Retinal pigment epithelial cell (primary cell): ENCODE measurements around the gene NRG3.

Experiments
- DNase-seq: peaks from one replicate; pipeline ENCODE4 v3.0.0-alpha.2; 2010; ENCODE audit warnings: low read depth
- H3K4me3 ChIP-seq: 2 replicates; pipeline ENCODE4 v1.5.1; 2011; ENCODE audit warnings: mild to moderate bottlenecking, low read length, control low read depth, moderate library complexity
- TF ChIP-seq, protein P1 (sequence below): conservative IDR thresholded peaks from 2 replicates; pipeline ENCODE4 v1.5.1; 2011; ENCODE audit warnings: low read depth, low read length, control low read depth, inconsistent platforms

The NRG3 gene

DNA sequence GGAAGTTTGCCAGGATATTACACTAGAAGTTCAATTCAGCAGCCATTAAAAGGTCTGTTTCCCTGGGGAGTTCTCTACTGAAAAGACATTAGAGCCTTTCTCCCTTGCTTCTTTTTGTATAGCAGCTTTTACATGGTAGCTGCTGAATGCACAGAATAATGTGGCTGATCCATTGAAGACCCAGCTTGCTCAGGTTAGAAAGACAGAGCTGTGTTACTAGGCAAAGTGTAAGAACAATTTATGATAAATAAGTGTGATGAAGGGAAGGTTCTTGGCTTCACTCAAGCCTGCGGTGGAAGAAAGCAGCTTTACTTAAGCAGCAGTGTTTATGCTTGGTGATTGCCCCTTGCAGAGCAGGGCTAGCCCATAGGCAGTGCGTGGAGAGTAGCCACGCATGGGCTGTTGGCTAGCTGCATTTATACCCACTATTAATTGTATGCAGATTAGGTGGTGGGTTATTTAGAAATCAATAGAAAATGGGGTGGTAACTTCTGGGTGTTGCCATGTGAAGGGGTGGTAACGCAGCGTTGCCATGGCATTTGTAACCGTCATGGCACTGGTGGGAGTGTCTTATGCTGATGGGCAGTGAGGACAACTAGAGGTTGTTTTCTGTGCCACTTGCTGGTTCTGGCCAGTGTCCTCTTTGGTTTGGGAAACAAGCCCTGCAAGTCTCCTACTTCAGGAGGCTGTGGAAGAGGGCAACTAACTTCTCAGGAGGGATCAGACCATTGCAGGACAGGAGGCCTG is 942.9 kb downstream of the NRG3 start:
- TF ChIP-seq, protein P1, sequence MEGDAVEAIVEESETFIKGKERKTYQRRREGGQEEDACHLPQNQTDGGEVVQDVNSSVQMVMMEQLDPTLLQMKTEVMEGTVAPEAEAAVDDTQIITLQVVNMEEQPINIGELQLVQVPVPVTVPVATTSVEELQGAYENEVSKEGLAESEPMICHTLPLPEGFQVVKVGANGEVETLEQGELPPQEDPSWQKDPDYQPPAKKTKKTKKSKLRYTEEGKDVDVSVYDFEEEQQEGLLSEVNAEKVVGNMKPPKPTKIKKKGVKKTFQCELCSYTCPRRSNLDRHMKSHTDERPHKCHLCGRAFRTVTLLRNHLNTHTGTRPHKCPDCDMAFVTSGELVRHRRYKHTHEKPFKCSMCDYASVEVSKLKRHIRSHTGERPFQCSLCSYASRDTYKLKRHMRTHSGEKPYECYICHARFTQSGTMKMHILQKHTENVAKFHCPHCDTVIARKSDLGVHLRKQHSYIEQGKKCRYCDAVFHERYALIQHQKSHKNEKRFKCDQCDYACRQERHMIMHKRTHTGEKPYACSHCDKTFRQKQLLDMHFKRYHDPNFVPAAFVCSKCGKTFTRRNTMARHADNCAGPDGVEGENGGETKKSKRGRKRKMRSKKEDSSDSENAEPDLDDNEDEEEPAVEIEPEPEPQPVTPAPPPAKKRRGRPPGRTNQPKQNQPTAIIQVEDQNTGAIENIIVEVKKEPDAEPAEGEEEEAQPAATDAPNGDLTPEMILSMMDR = no peak
- H3K4me3 ChIP-seq = no peak overlapping the region
- no peak for DNase-seq

DNA sequence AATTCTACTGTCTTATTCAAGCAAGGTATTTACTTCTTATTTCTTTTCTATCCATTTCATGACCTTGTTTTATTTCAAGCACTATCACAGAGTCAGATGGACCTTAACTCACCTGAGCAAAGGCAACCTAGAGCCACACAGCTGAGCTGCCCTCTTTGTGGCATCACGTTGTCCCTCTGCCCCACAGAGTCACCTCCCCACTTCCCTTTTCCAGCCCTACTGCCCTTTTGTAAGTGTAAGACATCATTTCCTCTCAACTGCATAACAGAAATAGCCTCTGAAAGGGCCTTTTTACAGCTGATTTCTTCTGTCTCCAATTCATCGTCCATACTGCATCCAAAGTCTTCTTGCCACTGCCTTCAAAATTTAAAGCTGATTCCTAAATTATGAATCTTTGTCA is 946.0 kb downstream of the NRG3 start:
- H3K4me3 ChIP-seq = no peak overlapping the region

DNA sequence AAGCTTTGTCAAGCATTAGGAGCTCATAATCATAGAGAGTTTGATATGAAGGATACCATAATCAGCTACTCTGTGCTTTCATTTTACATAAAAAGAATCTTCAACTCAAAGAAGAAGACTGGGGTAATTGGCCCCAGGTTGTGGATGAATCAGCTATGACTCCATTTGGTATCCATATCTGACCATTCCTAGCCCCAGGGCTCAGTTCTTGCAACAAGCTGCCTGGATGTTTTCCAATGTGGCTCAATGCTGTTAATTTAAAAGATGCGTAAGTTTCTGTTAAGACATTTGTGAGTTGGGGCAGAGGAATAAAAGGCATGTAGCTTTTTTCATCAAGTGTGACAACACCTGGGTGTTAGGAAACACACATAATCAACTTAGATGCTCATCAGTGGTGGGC is 951.1 kb downstream of the NRG3 start:
- no peak for DNase-seq
- no peak overlapping the region for H3K4me3 ChIP-seq
- TF ChIP-seq, protein P1 = no peak

More for the DNA sequence above, 946.0 kb downstream of the NRG3 start:
- DNase-seq = no peak
- TF ChIP-seq, protein P1 = no peak

DNA sequence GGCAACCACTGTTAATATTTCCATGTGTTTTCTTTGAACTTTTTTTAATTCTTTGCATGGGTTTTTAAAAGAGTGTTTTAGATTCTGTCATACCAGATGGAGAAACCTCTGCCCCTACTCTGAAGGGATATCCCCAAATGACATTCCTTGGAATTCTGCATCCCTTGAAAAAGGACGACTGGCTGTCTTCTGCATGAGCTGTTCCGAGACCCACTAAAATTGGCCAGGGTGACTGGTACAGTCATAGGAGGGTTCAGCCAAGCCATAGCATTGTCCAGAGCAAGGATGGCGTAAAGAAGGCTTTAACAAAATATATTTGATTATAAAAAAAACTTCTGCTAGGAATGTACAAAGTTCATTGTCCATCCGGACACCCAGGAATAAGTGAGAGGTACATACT is 952.9 kb downstream of the NRG3 start:
- no peak for DNase-seq
- TF ChIP-seq, protein P1 = no peak
- H3K4me3 ChIP-seq = no peak overlapping the region

DNA sequence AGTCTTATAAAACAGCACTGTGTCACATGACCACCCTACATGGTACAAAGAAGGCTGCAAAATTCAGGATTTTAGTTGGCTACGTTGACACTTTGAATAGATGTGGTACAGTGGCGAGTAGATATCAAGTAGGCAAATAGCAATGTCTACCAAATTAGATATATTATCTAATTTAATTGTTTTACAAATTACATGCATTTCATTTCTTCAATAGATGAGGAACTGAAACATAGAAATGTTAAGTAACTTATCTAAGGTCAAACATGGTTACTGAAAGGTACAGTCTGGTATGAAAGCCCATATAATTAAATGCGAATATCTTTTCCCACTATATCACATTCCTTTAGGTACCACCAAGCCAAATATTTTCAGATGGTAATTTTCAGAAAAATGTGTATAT is 972.2 kb downstream of the NRG3 start:
- no peak for DNase-seq
- TF ChIP-seq, protein P1 = no peak
- no peak overlapping the region for H3K4me3 ChIP-seq

DNA sequence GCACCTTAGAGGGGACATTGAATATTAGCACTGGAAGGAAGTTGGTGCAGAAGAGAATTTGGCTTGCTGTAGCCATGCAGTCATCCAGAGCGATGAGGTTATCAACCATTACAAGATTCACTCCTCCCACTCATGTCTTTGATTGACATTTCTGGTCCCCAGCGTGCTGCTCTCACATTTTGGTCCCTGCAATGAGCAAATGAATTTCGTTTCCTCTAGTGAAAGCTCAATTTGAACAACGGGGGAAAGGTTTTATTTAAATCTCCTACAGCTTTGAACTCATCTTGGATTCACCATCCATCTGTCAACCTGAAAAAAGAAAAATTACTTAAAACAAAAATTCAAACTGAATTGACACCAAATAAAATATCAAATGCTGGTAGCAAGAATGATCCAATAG is 975.2 kb downstream of the NRG3 start:
- no peak overlapping the region for H3K4me3 ChIP-seq
- no peak for DNase-seq
- TF ChIP-seq, protein P1 = no peak

DNA sequence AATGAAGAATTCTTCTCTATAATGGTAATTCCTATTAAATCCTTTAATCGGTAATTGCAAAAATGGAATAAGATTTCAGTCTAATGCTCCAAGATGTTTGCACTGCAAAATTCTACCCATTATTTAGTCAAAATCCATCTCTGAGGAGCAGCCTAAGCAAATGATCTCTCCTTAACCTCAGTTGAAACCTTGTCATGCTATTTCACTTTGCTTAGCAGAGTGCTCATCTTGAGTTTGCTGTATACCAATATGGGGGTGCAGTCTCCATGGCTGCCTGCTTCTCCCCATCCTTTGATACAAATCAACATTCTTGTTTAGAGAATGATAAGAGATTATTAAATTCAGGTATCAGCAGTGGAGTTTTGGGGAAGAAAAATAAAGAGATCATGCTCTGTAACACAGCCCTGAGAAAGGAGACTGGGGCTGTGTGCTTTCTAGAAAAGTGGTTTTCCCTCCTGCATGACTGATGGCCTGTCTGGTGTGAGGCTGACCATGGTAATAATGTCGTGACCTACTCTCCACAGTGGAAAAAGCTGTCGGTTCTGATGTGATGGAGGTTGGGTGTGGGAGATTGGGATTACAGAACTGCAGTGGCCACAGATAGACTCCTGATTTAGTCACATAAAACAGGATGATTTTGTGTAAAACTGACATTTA is 982.1 kb downstream of the NRG3 start:
- TF ChIP-seq, protein P1 = no peak
- H3K4me3 ChIP-seq = no peak overlapping the region
- no peak for DNase-seq
